ENCODE measurements around the gene ACOT7.

DNA sequence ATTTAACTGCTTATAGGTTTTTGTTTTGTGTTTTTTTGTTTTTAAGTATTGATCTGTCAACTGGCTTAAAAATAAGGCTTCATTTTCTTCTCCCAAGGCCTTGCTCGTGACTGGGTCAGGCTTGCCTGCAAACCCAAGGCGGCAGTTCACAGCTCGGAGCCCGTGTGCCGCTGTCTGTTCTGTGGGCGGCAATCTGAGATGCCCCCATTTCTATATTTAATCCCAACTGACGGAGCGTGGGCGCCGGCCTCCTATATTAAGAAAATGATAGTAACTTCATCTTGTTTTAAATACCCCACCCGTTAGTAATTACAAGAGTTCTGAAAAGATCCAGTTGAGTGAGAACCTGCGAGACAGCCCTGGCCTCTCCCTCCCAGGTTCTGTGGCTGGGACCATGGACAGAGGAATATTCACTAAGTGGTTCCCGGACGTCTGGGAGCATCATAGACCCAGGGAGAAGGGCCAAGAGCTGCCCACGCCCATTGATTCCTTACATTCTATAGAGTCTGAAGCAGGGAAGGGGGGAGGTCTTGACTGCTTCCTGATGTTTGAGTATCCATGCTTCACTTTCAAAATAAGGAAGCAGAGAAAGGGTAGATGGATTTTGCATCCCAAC is 90.1 kb downstream of the ACOT7 start:
- TF ChIP-seq, protein P1, sequence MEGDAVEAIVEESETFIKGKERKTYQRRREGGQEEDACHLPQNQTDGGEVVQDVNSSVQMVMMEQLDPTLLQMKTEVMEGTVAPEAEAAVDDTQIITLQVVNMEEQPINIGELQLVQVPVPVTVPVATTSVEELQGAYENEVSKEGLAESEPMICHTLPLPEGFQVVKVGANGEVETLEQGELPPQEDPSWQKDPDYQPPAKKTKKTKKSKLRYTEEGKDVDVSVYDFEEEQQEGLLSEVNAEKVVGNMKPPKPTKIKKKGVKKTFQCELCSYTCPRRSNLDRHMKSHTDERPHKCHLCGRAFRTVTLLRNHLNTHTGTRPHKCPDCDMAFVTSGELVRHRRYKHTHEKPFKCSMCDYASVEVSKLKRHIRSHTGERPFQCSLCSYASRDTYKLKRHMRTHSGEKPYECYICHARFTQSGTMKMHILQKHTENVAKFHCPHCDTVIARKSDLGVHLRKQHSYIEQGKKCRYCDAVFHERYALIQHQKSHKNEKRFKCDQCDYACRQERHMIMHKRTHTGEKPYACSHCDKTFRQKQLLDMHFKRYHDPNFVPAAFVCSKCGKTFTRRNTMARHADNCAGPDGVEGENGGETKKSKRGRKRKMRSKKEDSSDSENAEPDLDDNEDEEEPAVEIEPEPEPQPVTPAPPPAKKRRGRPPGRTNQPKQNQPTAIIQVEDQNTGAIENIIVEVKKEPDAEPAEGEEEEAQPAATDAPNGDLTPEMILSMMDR (IDR thresholded peaks at IDR 0.05; ENCODE audit: borderline replicate concordance, extremely low read depth, low read length, poor library complexity, severe bottlenecking): no peak
- no peak for TF ChIP-seq EZH2 (IDR thresholded peaks at IDR 0.05; ENCODE audit: borderline replicate concordance, low read depth, low read length, severe bottlenecking)
